ENCODE data around the gene BICDL1. TPM values are rescaled to one million over a fixed set of nuclear protein-coding genes. Genes with fewer than 3 reads are reported as not detected.

The BICDL1 gene
- total RNA-seq, 1 experiment from 2014 or later, result 18.2 TPM

GRCh38 chr12:120076651-120077050 lies 87.6 kb downstream of the BICDL1 start:
- no peak overlapping the region for H2AFZ ChIP-seq (ENCODE audit: low read depth, low read length, poor library complexity, severe bottlenecking)
- intact Hi-C loops (cut with micrococcal nuclease), result no loop called here
- H3K4me1 ChIP-seq (ENCODE audit: control insufficient read depth in 1 of 2, insufficient read depth in 2 of 2, low read length in 2 of 2), result peaks cover 17 to 22% of the 10 kb centered on the region in 2 experiments
- CTCF ChIA-PET, result no interaction called here
- ATAC-seq (no peak), DNase-seq (ENCODE audit: low read depth, low spot score) (no peak)
- TF ChIP-seq CBX3 (IDR thresholded peaks at IDR 0.05; ENCODE audit: low read depth) (no peak), ATF3 (IDR thresholded peaks at IDR 0.05) (no peak), FOSL1 (IDR thresholded peaks at IDR 0.05; ENCODE audit: low read depth) (no peak), EZH2phosphoT487 (IDR thresholded peaks at IDR 0.05; ENCODE audit: borderline replicate concordance) (no peak), TCF7L2 (IDR thresholded peaks at IDR 0.05; ENCODE audit: borderline replicate concordance, extremely low read depth, insufficient read depth, insufficient read length) (no peak), CEBPB (IDR thresholded peaks at IDR 0.05; ENCODE audit: low read depth) (no peak)
- no peaks in the 10 kb centered on the region for H4K20me1 ChIP-seq (ENCODE audit: insufficient read depth)
- no peak overlapping the region for H3K4me3 ChIP-seq (replicated peaks in 1 of 2; ENCODE audit: low read depth in 1 of 2, low read length in 2 of 2)
- no peaks in the 10 kb centered on the region for H3K9me2 ChIP-seq (ENCODE audit: insufficient read depth)
- no TSS peak for BruUV-seq (replicated peaks)
- H3K27me3 ChIP-seq (ENCODE audit: insufficient read depth, low read length), result no peaks in the 10 kb centered on the region
- POLR2A ChIA-PET, result no interaction called here
- H3K27ac ChIP-seq (ENCODE audit: low read depth, low read length), result no peak overlapping the region
- H3K9me3 ChIP-seq (ENCODE audit: control insufficient read depth in 1 of 2, insufficient read depth in 1 of 2, low read depth in 1 of 2, low read length in 2 of 2), result no peaks in the 10 kb centered on the region
- H3K36me3 ChIP-seq (ENCODE audit: control insufficient read depth in 1 of 2, insufficient read depth in 2 of 2, low read length in 2 of 2), result no peaks in the 10 kb centered on the region; a peak in 1 of 4 replicates
- no peak overlapping the region for H3K4me2 ChIP-seq (ENCODE audit: low read length)
- H3K79me2 ChIP-seq (ENCODE audit: insufficient read depth, low read length), result no peaks in the 10 kb centered on the region
- H3K9ac ChIP-seq (ENCODE audit: low read length), result no peak overlapping the region
- RAD21 ChIA-PET (ENCODE audit: low non-redundant PET in 1 of 2, low total read pairs in 2 of 2, uncharacterized antibody in 2 of 2, unreplicated experiment in 2 of 2), result no interaction called here

DNA sequence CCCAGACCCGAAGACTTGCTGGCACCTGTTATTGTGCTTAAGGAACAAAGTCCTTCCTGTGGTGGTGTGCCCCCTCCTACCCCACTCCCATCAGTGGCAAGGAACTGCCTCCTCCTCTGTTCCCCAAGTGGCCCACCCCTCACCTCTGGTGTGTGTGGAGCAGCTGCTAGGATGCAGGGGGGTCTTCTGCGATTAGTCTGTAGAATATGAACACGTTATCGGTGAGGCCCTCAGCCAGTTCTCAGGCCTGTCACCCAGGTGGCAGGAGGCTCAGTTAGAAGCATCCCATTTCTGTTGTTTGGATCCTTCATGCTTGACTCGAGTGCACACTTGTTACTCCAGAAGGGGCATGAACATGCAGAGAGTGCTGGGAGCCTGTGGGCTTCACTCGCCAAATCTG lies 88.2 kb downstream of the BICDL1 start:
- H3K4me2 ChIP-seq (ENCODE audit: low read length), result no peak overlapping the region
- POLR2A ChIA-PET, result no interaction called here
- CTCF ChIA-PET, result interaction anchor here (1.0 kb wide), 1 partner anchor 10 kb away, joined by 3 read pairs; no protein-coding TSS in a partner anchor
- H3K27me3 ChIP-seq (ENCODE audit: insufficient read depth, low read length), result no peaks in the 10 kb centered on the region
- intact Hi-C loops (cut with micrococcal nuclease), result no loop called here
- BruUV-seq (replicated peaks), result no TSS peak
- no peak overlapping the region for H3K4me3 ChIP-seq (replicated peaks in 1 of 2; ENCODE audit: low read depth in 1 of 2, low read length in 2 of 2)
- RAD21 ChIA-PET (ENCODE audit: low non-redundant PET in 1 of 2, low total read pairs in 2 of 2, uncharacterized antibody in 2 of 2, unreplicated experiment in 2 of 2), result no interaction called here
- H3K4me1 ChIP-seq (ENCODE audit: control insufficient read depth in 1 of 2, insufficient read depth in 2 of 2, low read length in 2 of 2), result peaks cover 17 to 22% of the 10 kb centered on the region in 2 experiments
- no peaks in the 10 kb centered on the region for H4K20me1 ChIP-seq (ENCODE audit: insufficient read depth)
- DNase-seq (ENCODE audit: low read depth, low spot score), result no peak
- H3K9me2 ChIP-seq (ENCODE audit: insufficient read depth), result no peaks in the 10 kb centered on the region
- H3K9me3 ChIP-seq (ENCODE audit: control insufficient read depth in 1 of 2, insufficient read depth in 1 of 2, low read depth in 1 of 2, low read length in 2 of 2), result no peaks in the 10 kb centered on the region
- no peak overlapping the region for H2AFZ ChIP-seq (ENCODE audit: low read depth, low read length, poor library complexity, severe bottlenecking)
- H3K36me3 ChIP-seq (ENCODE audit: control insufficient read depth in 1 of 2, insufficient read depth in 2 of 2, low read length in 2 of 2), result no peaks in the 10 kb centered on the region; a peak in 1 of 4 replicates
- no peak overlapping the region for H3K9ac ChIP-seq (ENCODE audit: low read length)
- no peak for ATAC-seq
- H3K79me2 ChIP-seq (ENCODE audit: insufficient read depth, low read length), result no peaks in the 10 kb centered on the region
- no peak overlapping the region for H3K27ac ChIP-seq (ENCODE audit: low read depth, low read length)
- TF ChIP-seq ZFX (IDR thresholded peaks at IDR 0.05) (no peak), MAX (IDR thresholded peaks at IDR 0.05) (no peak), JUND (IDR thresholded peaks at IDR 0.05) (no peak), CEBPB (IDR thresholded peaks at IDR 0.05; ENCODE audit: low read depth) (no peak), ATF3 (IDR thresholded peaks at IDR 0.05) (no peak), EZH2 (IDR thresholded peaks at IDR 0.05) (no peak), SP1 (IDR thresholded peaks at IDR 0.05; ENCODE audit: low read depth) (no peak), REST (IDR thresholded peaks at IDR 0.05; ENCODE audit: low read depth) (no peak), RAD21 (IDR thresholded peaks at IDR 0.05; ENCODE audit: low read depth) (no peak), SRF (IDR thresholded peaks at IDR 0.05; ENCODE audit: low read depth) (no peak), POLR2A (IDR thresholded peaks at IDR 0.05; ENCODE audit: borderline replicate concordance, extremely low read depth, insufficient read depth, insufficient read length) (no peak), POLR2AphosphoS5 (IDR thresholded peaks at IDR 0.05; ENCODE audit: low read depth, low read length) (no peak), ELF1 (IDR thresholded peaks at IDR 0.05; ENCODE audit: borderline replicate concordance, low read depth) (no peak)
